HG03342 (cell line): ENCODE measurements around the gene NUDT4.

Experiments used
- ATAC-seq: cut with Tn5 transposase; IDR thresholded peaks from one replicate; pipeline ENCODE4 v1.9.1; 2021; ENCODE audit warnings: mild to moderate bottlenecking, moderate library complexity; ENCODE audit not compliant: unreplicated experiment

Gene NUDT4

GRCh38 chr12:93377252-93378195 is at the start of gene NUDT4:
Gene NUDT4 (plus strand): TSS chr12:93377925. CDS start chr12:93378323, 398 bp downstream.
- ATAC-seq = peak; percentile 65

- ATAC-seq = no peak
Measured at GRCh38 chr12:93333054-93333453, 44.7 kb upstream of the NUDT4 start.

GRCh38 chr12:93333828-93334227 is 43.9 kb upstream of the NUDT4 start:
- ATAC-seq = no peak

- no peak for ATAC-seq
Measured at GRCh38 chr12:93335603-93336162, 42.0 kb upstream of the NUDT4 start.

DNA sequence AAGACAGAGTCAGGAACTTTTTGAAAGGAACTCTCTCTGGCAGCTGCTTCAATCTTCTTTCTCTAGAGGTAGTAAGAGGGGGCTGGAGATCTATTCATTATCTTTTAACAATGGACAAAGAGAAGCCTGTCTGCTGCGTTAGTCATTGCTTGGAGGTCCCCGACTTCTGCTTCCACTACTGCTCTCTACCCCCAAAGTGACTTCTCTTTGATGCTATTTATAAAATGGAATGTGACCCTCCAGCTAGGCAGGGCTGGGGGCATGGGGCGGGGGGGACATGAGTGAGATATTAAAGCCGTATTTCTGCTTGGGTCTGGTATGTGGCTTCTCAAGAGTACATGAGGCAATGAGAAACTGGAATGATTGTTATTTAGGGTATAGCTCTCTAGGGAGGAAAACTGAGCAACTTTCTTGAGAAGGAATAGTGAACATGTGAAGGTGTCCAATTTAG is 41.4 kb upstream of the NUDT4 start:
- ATAC-seq = no peak

GRCh38 chr12:93338598-93338997 is 39.1 kb upstream of the NUDT4 start:
- ATAC-seq = no peak

DNA sequence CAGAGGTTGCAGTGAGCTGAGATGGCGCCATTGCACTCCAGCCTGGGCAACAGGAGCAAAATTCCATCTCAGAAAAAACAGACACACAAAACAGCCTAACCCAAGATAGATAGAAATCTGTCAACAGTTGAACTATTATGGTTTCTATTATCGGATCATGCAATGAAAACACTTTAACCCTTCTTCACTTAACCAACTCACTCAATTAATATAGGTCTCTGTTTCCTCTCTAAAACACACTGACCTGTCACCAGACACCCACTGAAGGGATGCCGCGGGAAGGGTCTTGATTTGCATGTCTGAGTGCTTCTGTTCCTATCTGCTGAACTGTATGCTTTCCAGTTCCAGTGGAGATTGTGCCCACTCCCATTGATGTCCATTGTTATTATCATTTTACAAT is 38.0 kb upstream of the NUDT4 start:
- ATAC-seq = no peak

- ATAC-seq = no peak
Measured at GRCh38 chr12:93341409-93342049, 36.2 kb upstream of the NUDT4 start.

DNA sequence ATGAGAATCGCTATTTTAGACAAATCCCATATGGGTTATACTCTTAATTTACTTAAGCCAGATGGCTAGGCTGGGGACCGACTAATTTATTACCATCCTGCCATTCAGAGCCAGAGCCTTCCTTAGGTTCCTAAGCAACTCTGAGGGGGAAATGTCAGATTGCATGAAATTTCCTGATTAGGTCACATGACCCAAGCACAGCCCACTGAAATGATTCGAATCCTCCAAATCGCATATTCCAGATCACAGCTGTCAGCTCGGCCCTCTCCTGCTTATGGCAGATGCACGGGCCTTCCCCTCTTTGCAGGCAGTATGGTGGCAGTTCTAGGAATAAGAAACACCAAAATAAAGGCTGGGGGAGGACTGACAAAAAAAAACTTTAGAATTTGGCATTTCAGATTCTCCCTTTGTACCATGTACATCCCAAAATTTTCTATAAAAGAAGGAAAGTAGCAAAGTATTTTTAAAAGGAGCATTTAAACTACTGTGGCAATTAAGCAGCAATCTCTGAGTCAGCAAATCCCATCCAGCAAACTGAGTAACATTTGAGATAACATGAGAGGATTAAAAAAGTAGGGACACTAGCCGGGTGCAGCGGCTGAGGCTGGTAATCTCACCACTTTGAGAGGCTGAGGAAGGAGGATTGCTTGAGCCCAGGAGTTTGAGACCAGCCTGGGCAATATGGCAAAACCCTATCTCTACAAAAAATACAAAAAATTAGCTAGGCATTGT is 30.5 kb upstream of the NUDT4 start:
- ATAC-seq = no peak

DNA sequence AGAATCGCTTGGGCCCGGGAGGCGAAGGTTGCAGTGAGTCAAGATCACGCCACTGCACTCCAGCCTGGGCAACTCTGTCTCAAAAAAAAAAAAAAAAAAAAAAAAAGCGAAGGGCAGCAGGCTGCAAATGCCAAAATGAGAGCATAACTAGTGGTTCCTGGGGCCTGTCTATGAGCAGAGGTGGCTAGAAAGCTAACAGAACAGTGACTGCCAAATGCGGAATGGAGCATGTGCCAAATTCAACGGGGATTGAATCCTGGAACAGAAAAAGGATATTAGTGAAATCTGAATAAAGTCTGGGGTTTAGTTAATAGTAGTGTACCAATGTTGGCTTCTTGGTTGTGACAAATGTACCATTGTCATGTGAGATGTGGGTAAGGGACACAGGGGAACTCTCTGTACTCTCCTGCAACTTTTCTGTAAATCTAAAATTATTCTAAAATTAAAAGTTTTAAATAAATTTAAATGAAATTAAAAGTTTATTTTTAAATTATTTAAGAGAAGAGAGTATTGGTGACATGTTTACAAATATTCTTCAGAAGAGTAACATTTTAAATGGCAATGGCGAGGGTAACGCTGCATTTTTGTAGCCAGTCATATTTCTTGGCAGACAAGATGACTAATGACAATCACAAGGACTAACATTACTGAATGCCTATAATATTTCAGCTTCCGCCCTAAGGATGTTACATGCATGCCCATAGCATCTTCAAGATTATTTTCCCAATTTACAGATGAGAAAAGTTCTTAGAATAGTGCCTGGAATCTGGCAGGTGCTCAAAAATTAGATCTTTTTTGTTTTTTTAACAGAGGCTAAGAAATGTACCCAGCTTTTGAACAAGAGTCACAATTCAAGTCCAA is 28.9 kb upstream of the NUDT4 start:
- ATAC-seq = no peak

DNA sequence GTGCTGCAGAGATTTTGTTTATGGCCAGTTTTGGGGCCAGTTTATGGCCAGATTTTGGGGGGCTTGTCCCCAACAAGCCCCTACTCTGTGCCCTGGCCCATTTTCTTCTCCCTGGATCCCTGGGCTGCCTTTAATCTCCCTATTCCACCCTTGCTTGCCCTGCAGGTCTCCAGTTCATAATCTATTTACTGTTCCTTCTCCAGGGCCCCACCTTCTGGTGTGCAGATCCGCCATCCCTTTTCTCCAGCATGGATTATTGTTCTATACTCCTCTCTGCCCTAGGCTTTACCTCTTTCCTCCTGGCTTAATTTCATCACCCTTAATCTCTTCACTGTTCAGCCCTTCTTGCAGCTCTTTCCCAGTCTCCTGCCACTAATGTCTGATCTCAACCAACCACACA is 26.0 kb upstream of the NUDT4 start:
- ATAC-seq = no peak

DNA sequence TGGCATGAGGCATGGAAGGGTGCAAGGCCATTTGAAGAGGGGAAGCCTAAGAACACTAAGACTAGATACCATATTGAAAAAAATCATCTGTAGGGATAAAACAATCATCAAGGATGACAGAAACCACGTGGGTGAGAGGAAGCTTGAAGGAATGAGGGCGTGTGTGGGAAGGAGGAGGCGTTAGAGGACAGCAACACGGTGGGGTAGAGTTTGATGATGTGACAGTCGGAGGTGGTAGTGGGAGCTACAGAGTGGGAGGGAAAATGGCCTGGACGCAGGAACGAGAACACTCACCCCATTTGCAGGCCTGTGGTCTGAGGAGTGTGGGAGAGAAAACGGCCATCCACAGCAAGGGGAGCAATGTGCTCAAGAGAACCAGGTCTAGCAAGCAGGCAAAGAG is 25.4 kb upstream of the NUDT4 start:
- no peak for ATAC-seq

DNA sequence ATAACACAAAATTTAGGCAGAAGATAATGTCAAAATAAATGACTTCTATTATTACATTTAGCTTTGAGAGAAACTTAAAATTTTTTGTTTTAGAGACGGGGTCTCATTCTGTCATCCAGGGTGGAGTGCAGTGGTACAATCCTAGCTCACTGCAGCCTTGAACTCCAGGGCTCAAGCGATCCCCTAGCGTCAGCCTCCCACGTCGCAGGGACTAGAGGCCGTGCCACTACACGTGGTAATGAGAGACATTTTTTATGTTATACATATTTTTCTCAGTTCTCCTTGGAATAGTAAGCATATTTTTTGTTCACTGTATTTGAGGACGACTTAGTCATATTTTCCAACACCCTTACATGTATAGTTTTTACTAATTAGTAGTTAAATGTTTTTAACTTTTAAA is 21.5 kb upstream of the NUDT4 start:
- ATAC-seq = no peak

DNA sequence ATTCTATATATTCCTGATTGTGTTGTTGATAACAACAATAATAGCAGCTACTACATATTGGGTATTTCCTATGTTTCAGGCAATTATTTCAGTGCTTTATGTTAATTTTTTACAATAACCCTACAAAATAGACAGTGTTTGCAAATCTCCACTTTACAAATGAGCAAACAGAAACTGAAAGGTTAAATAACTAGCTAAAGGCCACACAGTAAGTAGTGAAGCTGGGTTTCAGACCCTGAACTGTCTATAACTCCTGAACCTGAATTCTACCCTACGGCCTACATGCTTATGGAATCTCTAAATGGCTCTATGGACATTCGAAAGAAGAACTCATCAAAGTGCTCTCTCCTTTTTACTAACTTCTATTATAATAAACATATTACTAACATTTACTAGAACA is 19.7 kb upstream of the NUDT4 start:
- ATAC-seq = peak; percentile 74

DNA sequence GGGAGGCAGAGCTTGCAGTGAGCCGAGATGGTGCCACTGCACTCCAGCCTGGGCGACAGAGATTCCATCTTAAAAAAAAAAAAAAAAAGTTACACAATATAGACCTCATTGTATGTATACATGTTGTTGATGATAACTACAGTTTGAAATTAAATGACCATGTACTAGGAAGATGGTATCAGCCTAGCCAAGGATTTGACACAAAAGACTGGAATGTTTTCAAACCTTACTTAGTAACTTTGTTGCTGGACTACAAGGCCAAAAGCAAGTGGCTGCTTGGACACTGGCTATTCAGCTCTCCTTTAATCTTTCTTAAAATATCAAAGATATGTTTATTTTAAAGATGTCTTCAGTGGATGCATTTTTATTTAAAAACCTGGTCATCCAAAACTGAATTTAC is 18.9 kb upstream of the NUDT4 start:
- no peak for ATAC-seq

GRCh38 chr12:93360688-93361087 is 17.0 kb upstream of the NUDT4 start:
- no peak for ATAC-seq

- no peak for ATAC-seq
Measured at GRCh38 chr12:93361151-93361919, 16.4 kb upstream of the NUDT4 start.

DNA sequence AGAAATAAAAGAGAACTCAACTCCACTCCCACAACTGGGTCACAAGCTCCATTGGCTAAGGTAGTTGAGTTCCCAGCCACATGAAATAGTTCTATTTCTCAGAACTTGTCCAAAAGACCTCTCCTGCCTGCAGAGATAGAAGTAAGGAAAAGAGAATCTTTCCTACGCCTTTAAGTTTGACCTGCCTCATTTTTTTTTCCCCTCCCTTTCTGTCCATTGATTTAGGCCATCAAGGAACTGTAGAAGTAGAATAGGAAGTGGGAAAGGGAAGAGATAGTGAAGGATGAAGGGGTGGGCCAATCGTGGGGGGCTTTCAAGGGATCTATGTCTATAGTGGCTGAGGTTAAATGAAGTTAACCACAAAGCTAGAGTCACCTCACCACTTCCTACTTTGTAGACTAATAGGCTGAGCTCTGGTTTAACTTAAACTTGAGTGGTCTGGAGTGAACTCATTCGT is 13.9 kb upstream of the NUDT4 start:
- no peak for ATAC-seq

DNA sequence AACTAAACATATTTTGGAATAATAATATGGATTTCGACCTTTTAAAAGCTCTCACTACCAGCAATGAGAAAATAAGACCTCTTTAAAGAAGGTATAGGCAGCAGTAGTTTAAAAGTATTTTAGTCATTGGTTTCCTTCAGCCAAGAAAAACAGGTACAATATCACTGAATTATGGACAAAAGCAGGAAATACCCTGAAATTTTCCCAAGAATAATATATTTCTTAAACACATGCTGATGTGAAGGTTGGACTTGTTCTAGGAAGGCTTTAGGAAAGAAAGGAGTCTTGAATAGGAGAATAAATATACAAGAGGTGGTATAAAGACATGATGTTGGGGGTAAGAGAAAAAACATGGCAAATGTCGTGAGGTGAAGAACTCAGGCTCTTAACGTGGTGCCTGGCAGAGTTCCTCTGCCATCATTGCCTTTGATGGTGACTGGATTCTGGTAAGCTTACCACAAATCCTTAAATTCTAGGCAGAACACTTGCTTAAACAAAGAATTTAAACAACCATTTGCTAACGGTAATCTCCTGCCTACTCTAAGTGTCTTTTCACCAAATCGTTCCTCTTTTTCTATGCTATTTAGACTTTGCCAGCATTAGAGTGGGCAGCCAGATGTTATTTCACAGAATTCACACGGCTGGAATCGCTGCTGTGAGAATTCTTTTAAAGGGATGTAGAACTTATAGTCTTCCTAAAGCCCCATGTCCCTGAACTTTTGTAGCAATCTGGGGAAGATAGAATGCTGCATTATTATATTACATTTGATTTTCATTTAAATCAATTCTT is 11.9 kb upstream of the NUDT4 start:
- no peak for ATAC-seq
